ES-I3 (cell line): ENCODE results near the gene MOAP1.
"Not testable (repeated sequence)": the region's sequence is repeated elsewhere in the genome, so short reads cannot be mapped to it uniquely, and the experiment has no call there.

ENCODE experiments used
- H3K36me3 ChIP-seq: 2 replicates; pipeline ENCODE4 v1.6.1; 2013; ENCODE audit warnings: mild to moderate bottlenecking, low read length, control low read depth, moderate library complexity; ENCODE audit not compliant: insufficient read depth
- H3K4me1 ChIP-seq: 2 replicates; pipeline ENCODE4 v1.6.1; 2013; ENCODE audit warnings: mild to moderate bottlenecking, control low read depth, low read length; ENCODE audit not compliant: insufficient read depth
- H3K9ac ChIP-seq: 2 replicates; pipeline ENCODE4 v1.6.1; 2013; ENCODE audit warnings: low read depth, mild to moderate bottlenecking, low read length, moderate library complexity
- H3K9me3 ChIP-seq: 2 replicates; pipeline ENCODE4 v1.6.1; 2013; ENCODE audit warnings: mild to moderate bottlenecking, low read length, moderate library complexity; ENCODE audit not compliant: control insufficient read depth, insufficient read depth

Gene MOAP1

DNA sequence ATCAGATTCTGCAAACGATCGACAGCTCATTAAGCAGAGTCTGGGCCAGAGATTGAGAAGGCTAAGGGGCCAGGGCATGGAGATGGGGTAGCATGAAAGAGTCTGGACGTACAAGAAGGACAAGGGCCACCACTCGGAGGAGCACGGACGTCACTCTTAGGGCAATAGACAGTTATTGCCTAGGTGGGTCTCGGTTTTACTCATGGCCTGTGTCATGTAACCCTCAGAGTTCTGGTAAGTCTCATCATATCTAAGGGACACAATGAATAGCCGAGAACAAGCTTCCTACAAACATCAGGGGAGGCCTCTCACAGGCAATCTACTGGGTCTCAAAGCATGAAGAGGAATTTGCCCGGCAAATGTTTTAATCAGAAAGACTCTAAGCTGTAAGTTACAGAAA lies 38.6 kb downstream of the MOAP1 start:
- H3K36me3 ChIP-seq: no peaks in the 10 kb centered on the region
- H3K9me3 ChIP-seq: no peaks in the 10 kb centered on the region
- no peak overlapping the region for H3K9ac ChIP-seq
- H3K4me1 ChIP-seq: peaks cover 7% of the 10 kb centered on the region

DNA sequence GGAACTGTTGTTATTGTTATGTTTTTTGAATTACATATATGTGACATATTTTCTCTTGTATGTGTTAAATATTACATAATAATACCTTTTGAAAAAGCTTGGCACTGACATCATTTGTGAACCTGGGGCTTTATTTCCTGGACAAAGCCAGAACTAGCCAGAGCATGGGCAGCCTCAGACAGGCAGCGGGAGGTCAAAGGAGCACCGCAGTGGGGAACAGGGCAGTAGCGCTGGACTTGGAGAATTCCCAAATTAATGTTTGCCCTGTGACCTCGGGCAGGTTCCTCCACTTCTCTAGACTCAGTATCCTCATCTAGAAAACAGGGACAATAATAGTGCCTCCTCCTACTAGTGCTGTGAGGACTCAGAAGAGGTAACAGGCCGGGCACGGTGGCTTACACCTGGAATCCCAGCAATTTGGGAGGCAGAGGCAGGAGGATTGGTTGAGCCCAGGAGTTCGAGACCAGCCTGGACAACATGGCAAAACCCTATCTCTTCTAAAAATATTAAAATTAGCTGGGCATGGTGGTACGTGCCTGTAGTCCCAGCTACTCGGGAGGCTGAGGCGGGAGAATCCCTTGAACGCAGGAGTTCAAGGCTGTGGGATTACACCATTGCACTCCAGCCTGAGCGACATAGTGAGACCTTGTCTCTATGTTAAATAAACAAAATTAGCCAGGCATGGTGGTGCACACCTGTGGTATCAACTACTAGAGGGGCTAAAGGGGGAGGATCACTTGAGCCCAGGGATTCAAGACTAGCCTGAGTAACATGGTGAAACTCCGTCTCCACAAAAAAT lies 41.6 kb downstream of the MOAP1 start:
- Histone ChIP-seq H3K36me3 (no peaks in the 10 kb centered on the region), H3K9me3 (no peaks in the 10 kb centered on the region), H3K4me1 (no peaks in the 10 kb centered on the region), H3K9ac (no peak overlapping the region)

DNA sequence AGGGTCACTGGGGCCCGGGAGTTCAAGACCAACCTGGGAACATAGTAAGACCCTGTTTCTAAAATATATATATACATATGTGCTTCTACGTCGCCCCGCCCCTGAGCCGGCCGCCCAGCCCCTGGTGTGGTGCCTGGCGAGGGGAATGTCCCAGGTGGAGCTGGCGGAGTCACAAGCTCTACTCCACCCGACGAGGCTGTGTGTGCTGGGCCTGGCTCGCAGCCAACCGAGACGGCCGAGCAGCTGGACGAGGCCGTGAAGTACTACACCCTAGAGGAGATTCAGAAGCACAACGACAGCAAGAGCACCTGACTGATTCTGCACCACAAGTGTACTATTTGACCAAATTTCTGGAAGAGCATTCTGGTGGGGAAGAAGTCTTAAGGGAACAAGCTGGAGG lies 46.8 kb downstream of the MOAP1 start:
- Histone ChIP-seq H3K9me3 (no peaks in the 10 kb centered on the region), H3K36me3 (no peaks in the 10 kb centered on the region), H3K9ac (no peak overlapping the region), H3K4me1 (no peaks in the 10 kb centered on the region)

DNA sequence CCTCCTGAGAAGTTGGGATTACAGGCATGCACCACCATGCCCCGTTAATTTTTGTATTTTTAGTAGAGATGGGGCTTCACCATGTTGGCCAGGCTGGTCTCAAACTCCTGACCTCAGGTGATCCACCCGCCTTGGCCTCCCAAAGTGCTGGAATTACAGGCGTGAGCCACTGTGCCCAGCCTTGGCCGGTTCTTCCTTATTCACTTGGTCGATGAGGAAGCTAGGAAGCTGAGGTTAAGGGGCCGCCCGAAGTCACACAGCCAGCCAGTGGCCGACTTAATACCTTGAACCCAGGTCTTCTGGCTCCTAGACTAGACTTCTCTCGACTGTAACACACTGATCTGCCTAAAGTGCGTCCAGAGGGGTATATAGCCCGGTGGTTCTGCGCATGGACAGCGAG lies 48.2 kb downstream of the MOAP1 start:
- H3K9ac ChIP-seq, H3K36me3 ChIP-seq, H3K4me1 ChIP-seq, H3K9me3 ChIP-seq: not testable (repeated sequence)

DNA sequence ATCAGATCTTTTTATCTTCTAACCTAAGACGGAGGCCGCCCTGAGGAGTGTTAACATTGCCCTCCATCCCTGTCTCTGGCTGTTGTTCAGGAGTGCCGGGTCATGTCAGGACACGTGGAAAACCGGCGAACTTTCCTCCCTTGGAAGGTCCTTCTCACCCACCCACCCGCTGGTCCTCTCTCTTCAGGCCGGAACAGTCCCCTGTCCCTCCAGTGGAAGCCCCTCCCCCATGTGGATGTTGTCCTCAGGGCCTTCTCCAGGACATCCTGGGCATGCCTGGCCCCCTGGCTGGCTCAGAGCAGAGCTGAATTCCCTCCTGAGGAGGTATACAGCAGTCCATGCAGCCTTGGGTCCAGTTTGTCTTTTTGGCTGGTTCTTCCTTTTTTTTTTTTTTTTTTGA lies 48.7 kb downstream of the MOAP1 start:
- Histone ChIP-seq H3K4me1 (no peaks in the 10 kb centered on the region), H3K9ac (no peak overlapping the region), H3K36me3 (no peaks in the 10 kb centered on the region), H3K9me3 (no peaks in the 10 kb centered on the region)

DNA sequence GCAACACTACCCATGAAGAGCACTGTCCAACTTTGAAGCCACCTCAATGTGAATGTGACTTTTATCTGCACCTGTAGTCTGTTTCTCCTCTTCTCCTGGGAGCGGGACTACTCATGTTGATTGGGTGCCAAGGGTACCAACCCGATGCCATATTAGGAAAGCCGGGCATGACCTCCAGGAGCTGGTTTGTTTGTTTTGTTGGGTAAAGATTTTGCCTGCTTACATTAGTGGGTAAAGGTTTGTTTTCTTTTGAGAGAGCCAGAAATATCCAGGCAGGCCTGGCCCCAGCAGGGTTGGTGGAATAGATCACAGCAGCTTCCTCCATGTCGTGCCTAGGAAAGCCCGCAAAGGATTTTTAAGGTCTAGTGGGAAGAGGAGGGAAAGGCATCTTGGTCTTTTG lies 49.3 kb downstream of the MOAP1 start:
- Histone ChIP-seq H3K4me1 (no peaks in the 10 kb centered on the region), H3K9ac (no peak overlapping the region), H3K9me3 (no peaks in the 10 kb centered on the region), H3K36me3 (no peaks in the 10 kb centered on the region)

DNA sequence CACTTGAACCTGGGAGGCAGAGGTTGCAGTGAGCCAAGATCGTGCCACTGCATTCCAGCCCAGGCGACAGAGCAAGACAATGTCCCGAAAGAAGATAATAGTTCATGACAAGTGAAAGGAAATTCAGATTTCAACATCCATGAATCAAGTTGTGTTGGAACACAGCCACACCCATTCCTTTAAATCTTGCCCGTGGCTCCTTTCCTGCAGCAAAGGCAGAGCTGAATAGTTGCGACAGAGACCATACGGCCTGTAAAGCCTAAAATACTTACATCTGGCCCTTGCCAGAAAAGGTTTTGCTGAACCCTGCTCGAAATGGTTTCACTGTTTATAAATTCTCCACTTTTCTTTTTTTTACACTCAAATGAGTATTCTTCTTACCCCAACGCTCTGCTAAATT lies 51.2 kb downstream of the MOAP1 start:
- H3K9ac ChIP-seq: no peak overlapping the region
- H3K4me1 ChIP-seq: no peaks in the 10 kb centered on the region
- H3K36me3 ChIP-seq: no peaks in the 10 kb centered on the region
- no peaks in the 10 kb centered on the region for H3K9me3 ChIP-seq

DNA sequence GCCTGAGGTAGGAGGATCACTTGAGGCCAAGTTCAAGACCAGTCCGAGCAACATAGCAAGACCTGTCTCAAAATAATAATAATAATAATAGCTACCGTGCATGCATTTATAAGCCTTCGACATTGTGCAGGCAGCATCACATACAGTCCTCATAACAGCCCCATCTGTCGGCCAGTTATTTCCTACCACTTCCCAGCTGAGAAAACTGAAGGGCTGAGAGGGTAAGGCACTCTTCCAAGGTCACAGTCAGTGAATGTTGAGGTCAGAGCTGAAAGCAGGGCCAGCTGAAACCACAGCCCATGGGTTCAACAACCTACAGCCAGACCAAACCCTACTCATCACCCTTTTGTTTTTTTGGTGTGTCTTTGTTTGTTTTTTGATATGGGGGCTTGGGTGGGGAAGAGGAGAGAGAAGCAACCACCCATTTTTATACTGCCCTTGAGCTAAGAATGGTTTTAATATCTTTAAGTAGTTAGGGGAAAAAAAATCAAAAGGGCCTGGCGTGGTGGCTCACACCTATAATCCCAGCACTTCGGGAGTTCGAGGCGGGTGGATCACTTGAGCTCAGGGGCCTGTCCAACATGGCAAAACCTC lies 52.1 kb downstream of the MOAP1 start:
- H3K4me1 ChIP-seq: no peaks in the 10 kb centered on the region
- no peak overlapping the region for H3K9ac ChIP-seq
- H3K9me3 ChIP-seq: no peaks in the 10 kb centered on the region
- H3K36me3 ChIP-seq: no peaks in the 10 kb centered on the region
